Measurements from ENCODE around the gene TARBP1.
"Not testable (repeated sequence)": the region's sequence is repeated elsewhere in the genome, so short reads cannot be mapped to it uniquely, and the experiment has no call there.

Gene TARBP1

DNA sequence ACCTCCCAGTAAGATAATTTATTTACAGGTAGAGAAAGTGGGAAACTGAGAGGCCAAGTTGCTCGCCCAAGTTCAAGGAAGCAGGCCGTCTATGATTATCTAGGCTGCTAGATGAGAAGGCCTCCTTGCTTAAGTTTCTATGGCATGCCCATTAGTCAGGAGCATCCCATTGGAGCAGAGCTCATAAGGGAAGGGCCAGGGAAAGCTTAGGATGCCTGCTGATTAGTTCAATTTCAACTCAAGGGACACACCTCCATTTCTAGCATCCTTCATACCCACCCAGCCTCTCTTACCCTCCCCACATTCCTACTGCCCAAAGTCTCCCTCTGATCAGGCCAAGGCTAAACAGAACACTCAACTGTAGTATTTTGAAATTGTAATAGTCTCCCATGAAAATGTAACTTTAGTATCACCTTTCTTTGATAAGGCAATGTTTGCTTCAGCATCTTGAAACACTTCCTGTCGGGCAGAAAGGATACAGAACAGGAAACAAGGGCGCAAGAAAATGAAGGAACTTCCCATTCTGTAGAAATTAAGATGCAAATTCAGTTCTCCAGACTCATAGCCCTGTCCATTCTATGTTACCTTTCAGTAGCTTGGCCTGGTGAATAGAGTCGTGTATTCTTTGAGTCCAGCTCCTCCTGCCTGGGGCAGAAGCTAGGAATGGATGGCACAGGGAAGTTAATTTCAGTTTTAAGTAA lies 46.3 kb upstream of the TARBP1 start:
- TF ChIP-seq, protein P1, sequence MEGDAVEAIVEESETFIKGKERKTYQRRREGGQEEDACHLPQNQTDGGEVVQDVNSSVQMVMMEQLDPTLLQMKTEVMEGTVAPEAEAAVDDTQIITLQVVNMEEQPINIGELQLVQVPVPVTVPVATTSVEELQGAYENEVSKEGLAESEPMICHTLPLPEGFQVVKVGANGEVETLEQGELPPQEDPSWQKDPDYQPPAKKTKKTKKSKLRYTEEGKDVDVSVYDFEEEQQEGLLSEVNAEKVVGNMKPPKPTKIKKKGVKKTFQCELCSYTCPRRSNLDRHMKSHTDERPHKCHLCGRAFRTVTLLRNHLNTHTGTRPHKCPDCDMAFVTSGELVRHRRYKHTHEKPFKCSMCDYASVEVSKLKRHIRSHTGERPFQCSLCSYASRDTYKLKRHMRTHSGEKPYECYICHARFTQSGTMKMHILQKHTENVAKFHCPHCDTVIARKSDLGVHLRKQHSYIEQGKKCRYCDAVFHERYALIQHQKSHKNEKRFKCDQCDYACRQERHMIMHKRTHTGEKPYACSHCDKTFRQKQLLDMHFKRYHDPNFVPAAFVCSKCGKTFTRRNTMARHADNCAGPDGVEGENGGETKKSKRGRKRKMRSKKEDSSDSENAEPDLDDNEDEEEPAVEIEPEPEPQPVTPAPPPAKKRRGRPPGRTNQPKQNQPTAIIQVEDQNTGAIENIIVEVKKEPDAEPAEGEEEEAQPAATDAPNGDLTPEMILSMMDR (IDR thresholded peaks at IDR 0.05; ENCODE audit: unreplicated experiment in 3 of 3), result no peak
- Mint-ChIP-seq H3K4me3 (peak overlapping the region in 1 of 3 experiments; percentile 15), H3K27ac (peak overlapping the region; percentile 7 to 46 (median 32)), H3K27me3 (ENCODE audit: low read depth) (no peaks in the 10 kb centered on the region), H3K36me3 (ENCODE audit: low read depth) (no peaks in the 10 kb centered on the region), H3K4me1 (peaks cover 52% of the 10 kb centered on the region), H3K9me3 (no peaks in the 10 kb centered on the region)

DNA sequence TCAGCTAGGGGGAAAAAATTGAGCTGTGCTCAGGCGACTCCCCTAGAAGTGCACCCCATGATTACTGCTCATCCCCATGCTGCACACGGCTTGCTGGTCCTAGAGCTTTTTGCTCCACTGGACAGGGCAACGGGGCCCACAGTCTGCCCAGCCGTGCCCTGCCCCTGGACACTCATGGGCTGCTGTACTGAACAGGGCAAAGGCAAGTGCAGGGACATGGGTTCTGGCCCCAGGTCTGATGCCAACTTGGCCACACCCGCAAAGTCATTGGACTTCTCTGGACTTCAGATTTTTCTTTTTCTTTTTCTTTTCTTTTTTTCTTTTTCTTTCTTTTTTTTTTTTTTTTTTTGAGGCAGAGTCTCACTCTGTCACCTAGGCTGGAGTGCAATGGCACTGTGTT lies 42.9 kb upstream of the TARBP1 start:
- Mint-ChIP-seq H3K36me3 (ENCODE audit: low read depth) (no peaks in the 10 kb centered on the region), H3K4me1 (peaks cover 45% of the 10 kb centered on the region), H3K4me3 (no peak overlapping the region), H3K27me3 (ENCODE audit: low read depth) (no peaks in the 10 kb centered on the region), H3K9me3 (no peaks in the 10 kb centered on the region), H3K27ac (peak overlapping the region in 2 of 3 experiments; percentile 31 to 75)
- TF ChIP-seq, protein P1 (IDR thresholded peaks at IDR 0.05; ENCODE audit: unreplicated experiment in 3 of 3), result no peak

DNA sequence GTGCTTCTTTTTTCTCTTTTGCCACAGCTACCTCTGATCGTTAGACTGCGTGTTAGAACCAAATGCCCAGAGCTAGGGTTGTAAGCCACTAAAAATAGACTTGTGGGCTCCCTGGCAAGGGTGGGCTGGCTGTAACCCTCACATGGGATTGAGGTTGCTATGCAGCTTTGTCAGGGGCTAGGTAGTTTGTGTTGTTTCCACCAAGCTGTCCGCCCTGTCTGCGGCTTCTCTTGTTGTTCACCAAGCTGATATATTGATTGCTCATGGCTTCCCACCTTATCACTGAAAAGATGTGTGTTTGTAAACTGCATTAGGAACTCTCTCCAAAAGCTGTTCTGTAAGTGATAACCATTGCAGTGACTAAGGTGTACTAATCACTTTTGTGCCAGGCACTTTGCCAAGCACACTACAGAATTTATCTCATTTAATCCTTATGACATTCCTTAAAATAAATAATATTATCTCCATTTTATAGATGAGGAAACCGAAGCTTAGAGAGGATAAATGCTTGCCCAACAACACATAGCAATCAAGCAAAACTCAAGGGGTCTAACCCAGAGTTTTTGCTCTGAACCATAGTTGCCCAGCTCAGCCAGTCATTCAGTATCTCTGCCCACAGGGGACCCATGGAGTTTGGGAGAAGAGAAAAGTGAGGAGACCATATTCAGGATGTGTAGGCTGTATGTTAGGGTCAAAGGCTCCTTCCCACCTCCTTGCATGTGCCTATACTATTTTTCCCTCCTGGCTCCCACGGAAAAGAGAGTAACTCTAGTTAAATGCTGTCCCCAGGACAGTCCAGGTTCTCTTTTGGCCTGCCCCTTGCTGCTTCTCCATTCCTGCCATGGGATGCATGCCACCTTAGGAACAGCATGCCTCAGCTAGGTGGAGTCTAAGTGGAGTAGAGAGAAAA lies 42.2 kb upstream of the TARBP1 start:
- TF ChIP-seq, protein P1 (IDR thresholded peaks at IDR 0.05; ENCODE audit: unreplicated experiment in 3 of 3), result no peak
- H3K4me3 Mint-ChIP-seq, result no peak overlapping the region
- peak overlapping the region in 2 of 3 experiments; percentile 50 to 82 for H3K27ac Mint-ChIP-seq
- H3K27me3 Mint-ChIP-seq (ENCODE audit: low read depth), result no peaks in the 10 kb centered on the region
- no peaks in the 10 kb centered on the region for H3K9me3 Mint-ChIP-seq
- H3K36me3 Mint-ChIP-seq (ENCODE audit: low read depth), result no peaks in the 10 kb centered on the region
- H3K4me1 Mint-ChIP-seq, result peaks cover 39% of the 10 kb centered on the region

DNA sequence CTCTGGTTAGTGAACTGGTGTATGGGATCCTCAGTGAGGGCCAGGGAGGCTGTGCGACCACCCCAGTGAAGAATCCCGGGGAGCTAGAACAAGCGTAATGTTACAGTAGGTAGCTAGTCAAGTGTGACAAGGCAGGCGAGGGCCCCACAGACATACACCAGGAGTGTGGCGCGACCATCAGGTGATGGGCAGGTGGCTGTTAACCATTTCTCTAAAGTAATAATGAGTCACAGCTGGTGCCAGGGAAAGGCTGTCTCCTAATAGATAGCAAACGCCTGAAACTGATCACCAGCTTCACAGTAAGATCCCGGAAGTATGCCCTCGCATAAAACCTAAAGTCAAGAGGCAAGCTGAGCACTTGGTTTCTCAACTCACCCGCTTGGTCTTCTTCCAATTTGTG lies 40.5 kb upstream of the TARBP1 start:
- H3K4me3 Mint-ChIP-seq, result no peak overlapping the region
- H3K36me3 Mint-ChIP-seq (ENCODE audit: low read depth), result no peaks in the 10 kb centered on the region
- H3K27ac Mint-ChIP-seq, result peak overlapping the region; percentile 50 to 68 (median 60)
- no peaks in the 10 kb centered on the region for H3K27me3 Mint-ChIP-seq (ENCODE audit: low read depth)
- TF ChIP-seq, protein P1 (IDR thresholded peaks at IDR 0.05; ENCODE audit: unreplicated experiment in 3 of 3), result no peak
- no peaks in the 10 kb centered on the region for H3K9me3 Mint-ChIP-seq
- H3K4me1 Mint-ChIP-seq, result peaks cover 42% of the 10 kb centered on the region

DNA sequence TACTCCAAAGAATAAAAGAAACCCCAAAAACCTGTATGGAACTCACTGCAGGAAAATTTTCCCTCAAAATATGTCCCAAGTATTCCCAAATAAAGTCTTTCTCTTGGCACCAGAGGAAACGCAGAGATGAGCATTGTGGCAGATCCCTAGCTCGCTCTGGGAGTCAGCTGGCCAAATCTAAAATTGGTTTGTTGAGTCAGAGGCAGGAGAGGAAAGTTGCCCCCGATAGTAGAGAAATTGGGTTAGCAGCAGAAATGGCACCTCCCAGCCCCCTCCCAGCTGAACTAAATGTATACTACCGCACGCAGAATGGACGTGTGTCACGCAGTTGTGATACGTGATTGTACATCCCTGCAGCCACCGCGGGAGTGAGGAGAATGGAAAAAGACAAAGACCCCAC lies 39.9 kb upstream of the TARBP1 start:
- H3K36me3 Mint-ChIP-seq (ENCODE audit: low read depth), result no peaks in the 10 kb centered on the region
- H3K9me3 Mint-ChIP-seq, result no peaks in the 10 kb centered on the region
- TF ChIP-seq, protein P1 (IDR thresholded peaks at IDR 0.05; ENCODE audit: unreplicated experiment in 3 of 3), result no peak
- H3K27me3 Mint-ChIP-seq (ENCODE audit: low read depth), result no peaks in the 10 kb centered on the region
- no peak overlapping the region for H3K4me3 Mint-ChIP-seq
- peaks cover 47% of the 10 kb centered on the region for H3K4me1 Mint-ChIP-seq
- peak overlapping the region in 1 of 3 experiments; percentile 50 for H3K27ac Mint-ChIP-seq

DNA sequence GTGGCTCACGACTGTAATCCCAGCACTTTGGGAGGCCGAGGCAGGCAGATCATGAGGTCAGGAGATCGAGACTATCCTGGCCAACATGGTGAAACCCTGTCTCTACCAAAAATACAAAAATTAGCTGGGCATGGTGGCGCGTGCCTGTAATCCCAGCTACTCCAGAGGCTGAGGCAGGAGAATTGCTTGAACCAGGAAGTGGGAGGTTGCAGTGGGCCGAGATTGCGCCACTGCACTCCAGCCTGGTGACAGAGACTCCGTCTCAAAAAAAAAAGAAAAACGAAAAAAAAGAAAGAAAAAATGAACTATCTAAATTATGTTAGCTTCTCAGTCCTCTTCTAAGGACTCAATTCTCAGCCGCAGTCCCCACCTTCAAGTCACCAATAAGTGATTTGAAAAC lies 39.1 kb upstream of the TARBP1 start:
- not testable (repeated sequence) for H3K9me3 Mint-ChIP-seq
- H3K4me1 Mint-ChIP-seq, result peaks cover 49% of the 10 kb centered on the region

More for the DNA sequence above, 39.1 kb upstream of the TARBP1 start:
- H3K36me3 Mint-ChIP-seq (ENCODE audit: low read depth); H3K4me3 Mint-ChIP-seq; H3K27me3 Mint-ChIP-seq (ENCODE audit: low read depth): not testable (repeated sequence)
- peak overlapping the region in 2 of 3 experiments; percentile 15 to 50 for H3K27ac Mint-ChIP-seq

Measured in nephron (organoid).